ENCODE results near the gene HIVEP3.

DNA sequence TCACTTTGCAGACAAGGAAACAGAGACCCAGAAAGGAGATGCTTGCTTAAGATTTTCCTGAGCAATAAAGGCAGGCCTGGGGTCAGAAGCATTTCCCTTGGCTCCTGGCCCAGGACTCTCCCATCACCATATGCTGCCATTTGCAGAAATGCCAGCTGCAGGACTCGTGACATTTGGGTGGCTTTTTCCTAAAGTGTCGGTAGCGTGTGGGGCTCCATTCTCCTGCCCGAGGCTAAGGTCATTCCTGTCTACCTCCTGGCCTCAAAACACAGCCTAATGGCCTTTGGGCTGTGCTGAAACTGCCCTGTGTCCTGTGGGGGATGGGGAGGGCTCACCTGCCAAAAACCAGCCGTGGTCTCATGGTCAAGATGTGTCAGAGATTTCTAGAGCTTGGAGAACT, 218.1 kb downstream of the HIVEP3 start:
- TF ChIP-seq SIN3A (IDR thresholded peaks at IDR 0.05; ENCODE audit: borderline replicate concordance, insufficient read depth, low read length) = no peak
- TF ChIP-seq POLR2AphosphoS5 (IDR thresholded peaks at IDR 0.05; ENCODE audit: low read depth, low read length) = no peak
- TF ChIP-seq, protein P1, sequence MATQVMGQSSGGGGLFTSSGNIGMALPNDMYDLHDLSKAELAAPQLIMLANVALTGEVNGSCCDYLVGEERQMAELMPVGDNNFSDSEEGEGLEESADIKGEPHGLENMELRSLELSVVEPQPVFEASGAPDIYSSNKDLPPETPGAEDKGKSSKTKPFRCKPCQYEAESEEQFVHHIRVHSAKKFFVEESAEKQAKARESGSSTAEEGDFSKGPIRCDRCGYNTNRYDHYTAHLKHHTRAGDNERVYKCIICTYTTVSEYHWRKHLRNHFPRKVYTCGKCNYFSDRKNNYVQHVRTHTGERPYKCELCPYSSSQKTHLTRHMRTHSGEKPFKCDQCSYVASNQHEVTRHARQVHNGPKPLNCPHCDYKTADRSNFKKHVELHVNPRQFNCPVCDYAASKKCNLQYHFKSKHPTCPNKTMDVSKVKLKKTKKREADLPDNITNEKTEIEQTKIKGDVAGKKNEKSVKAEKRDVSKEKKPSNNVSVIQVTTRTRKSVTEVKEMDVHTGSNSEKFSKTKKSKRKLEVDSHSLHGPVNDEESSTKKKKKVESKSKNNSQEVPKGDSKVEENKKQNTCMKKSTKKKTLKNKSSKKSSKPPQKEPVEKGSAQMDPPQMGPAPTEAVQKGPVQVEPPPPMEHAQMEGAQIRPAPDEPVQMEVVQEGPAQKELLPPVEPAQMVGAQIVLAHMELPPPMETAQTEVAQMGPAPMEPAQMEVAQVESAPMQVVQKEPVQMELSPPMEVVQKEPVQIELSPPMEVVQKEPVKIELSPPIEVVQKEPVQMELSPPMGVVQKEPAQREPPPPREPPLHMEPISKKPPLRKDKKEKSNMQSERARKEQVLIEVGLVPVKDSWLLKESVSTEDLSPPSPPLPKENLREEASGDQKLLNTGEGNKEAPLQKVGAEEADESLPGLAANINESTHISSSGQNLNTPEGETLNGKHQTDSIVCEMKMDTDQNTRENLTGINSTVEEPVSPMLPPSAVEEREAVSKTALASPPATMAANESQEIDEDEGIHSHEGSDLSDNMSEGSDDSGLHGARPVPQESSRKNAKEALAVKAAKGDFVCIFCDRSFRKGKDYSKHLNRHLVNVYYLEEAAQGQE (IDR thresholded peaks at IDR 0.05; ENCODE audit: insufficient read depth in 1 of 2, low read depth in 2 of 2, low read length in 2 of 2) = no peak
- TF ChIP-seq TAF1 (IDR thresholded peaks at IDR 0.05; ENCODE audit: borderline replicate concordance, insufficient read depth, low read length) = no peak
